GM12872 (cell line): ENCODE results near the gene DCLK2.

Experiments used
- TF ChIP-seq, protein P1 (sequence below): IDR thresholded peaks from 3 replicates; pipeline ENCODE4 v1.5.1; 2011; ENCODE audit warnings: low read depth, mild to moderate bottlenecking, low read length, moderate library complexity; ENCODE audit not compliant: insufficient read depth

DCLK2 gene

DNA sequence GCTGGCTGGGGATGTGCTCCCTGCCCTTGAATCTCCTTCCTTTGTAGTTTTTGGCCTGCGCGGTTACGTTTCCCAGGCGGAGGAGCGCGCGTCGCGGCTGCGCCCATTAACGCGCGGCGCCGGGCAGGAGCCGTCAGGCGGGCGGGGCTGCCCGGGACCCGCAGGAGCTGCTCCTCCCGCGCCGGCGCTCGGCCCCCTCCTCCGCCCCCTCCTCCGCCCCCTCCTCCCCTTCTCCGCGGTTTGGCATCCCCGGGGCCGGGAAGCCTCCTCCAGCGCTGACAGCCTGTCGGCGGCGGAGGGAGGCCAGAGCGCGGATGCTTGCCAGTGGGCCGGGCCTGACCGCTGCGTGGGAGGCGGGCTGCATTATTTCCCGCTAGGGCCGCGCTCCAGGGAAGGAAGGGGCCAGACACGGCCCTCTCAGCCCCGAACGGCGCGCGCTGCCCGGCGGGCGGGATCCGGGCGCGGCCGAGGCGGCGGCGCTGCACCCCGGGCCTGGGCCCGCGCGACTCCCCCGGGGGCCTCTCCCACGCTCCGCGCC is at the start of gene DCLK2:
Gene DCLK2, plus strand, starts transcription at position 405 of the 538 bp plus-strand sequence. CDS start 583 bp downstream, outside the sequence.
- TF ChIP-seq, protein P1, sequence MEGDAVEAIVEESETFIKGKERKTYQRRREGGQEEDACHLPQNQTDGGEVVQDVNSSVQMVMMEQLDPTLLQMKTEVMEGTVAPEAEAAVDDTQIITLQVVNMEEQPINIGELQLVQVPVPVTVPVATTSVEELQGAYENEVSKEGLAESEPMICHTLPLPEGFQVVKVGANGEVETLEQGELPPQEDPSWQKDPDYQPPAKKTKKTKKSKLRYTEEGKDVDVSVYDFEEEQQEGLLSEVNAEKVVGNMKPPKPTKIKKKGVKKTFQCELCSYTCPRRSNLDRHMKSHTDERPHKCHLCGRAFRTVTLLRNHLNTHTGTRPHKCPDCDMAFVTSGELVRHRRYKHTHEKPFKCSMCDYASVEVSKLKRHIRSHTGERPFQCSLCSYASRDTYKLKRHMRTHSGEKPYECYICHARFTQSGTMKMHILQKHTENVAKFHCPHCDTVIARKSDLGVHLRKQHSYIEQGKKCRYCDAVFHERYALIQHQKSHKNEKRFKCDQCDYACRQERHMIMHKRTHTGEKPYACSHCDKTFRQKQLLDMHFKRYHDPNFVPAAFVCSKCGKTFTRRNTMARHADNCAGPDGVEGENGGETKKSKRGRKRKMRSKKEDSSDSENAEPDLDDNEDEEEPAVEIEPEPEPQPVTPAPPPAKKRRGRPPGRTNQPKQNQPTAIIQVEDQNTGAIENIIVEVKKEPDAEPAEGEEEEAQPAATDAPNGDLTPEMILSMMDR, result no peak

DNA sequence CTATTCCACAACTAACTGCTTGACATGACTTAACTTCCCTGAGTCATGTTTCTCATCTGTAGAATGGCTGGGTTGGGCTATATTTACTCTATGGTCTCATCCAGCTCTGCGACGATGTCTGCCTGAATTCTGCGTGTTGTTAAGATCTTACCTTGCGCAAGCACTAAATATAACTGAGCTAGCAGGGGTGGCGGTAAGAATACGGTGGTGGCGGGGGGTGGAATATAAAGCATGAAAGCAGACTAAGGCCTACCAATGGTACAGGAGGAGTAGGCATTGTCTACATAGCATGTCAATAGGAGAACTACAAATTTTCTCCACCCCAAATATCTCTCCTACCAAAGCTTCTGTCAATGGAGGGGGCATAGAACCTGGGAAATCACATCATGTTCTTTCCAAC is 45.7 kb upstream of the DCLK2 start:
- TF ChIP-seq, protein P1, result no peak

DNA sequence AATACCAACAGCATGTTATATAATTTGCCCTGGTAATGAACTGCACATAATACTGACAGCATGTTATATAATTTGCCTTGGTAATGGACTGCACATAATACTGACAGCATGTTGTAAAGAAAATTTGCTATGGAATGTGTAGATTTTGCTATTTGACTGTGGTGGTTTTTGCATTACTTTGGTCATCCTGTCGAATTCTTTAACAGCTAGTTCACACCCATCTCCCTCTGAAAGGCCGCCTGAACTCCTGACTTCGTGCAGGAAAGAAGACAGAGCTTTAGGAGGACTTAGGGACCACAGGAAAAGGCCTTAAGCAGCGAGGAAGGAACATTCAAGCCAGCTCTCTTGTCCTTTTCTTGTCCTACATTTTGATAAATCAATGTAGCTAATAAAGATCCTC is 45.2 kb upstream of the DCLK2 start:
- TF ChIP-seq, protein P1, result no peak

DNA sequence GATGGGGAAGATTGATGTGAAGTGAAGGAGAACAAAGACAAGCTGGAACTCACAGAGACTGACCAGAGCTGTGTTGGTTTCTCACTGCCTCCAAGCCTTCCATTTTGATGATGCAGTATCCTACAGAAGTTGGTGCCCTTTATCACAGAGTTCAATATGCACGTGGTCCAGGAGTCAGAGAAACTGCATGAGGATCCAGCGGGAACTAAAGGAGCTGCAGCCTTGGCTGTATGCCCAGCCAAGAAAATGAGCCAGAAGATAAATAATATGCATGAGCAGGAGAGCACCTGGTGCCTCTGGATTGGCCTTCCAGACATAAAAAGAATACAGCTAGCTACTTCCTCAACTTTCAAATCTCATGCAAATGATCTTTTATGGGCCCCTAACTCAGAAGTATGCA is 44.3 kb upstream of the DCLK2 start:
- TF ChIP-seq, protein P1, result no peak

DNA sequence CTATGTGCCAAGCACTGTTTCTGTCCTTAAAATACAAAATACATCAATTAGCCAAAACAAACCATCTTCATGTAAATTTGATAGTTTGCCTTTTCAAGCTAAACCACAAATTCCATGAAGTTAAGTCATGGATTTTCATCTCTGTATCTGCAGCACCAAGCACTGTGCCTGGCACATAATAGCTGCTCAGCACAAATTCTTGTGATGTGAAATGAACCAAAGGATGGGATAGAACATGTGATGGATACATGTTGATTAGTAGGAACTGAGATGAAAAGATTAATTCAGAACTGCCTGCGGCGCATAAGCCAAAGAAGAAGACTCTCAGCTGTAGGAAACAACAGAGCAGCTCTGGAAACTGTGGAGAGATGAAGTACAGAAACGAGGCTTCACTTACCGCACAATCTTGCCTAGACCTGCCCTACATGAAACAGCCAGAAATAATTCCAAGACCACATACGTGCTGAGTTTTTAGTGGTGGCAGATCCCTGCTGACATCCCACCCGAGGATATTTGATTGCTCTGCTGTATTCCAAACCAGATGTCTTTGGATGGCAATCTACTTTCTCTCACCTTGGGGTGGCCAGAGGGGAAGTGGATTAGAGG is 40.9 kb upstream of the DCLK2 start:
- TF ChIP-seq, protein P1, result no peak

DNA sequence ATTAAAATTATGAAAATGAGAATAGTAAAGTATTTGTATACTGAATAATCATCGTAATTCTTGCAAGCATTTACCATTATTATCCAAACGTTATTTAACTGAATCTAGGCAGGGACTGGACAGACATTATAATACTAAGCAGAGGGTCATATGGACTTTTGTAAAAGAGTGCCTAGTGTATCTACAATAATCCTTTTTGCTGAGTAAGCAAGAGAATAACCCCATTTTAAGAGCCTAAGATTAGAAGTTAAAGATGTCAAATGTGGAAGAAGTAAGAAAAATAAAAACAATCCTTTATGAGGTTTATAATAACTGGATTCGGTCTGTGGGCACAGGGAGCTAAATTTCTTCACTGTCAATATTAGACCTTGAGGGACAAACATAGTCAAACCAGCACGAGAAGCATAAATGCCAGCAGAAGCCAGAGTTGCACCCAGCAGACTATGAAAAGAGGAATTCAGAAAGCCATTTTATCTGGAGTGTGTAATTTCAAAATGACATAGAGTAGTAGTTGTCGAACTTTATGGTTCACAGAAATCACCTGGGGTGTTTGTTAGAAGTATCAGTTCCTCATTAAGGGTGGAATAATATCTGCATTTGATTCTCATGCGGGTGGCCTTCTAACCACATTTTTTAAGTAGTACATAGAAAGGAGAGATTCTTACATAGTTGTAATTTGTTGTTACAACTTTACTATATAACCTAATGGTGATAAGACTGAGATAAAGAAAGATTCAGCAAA is 39.7 kb upstream of the DCLK2 start:
- TF ChIP-seq, protein P1, result no peak

DNA sequence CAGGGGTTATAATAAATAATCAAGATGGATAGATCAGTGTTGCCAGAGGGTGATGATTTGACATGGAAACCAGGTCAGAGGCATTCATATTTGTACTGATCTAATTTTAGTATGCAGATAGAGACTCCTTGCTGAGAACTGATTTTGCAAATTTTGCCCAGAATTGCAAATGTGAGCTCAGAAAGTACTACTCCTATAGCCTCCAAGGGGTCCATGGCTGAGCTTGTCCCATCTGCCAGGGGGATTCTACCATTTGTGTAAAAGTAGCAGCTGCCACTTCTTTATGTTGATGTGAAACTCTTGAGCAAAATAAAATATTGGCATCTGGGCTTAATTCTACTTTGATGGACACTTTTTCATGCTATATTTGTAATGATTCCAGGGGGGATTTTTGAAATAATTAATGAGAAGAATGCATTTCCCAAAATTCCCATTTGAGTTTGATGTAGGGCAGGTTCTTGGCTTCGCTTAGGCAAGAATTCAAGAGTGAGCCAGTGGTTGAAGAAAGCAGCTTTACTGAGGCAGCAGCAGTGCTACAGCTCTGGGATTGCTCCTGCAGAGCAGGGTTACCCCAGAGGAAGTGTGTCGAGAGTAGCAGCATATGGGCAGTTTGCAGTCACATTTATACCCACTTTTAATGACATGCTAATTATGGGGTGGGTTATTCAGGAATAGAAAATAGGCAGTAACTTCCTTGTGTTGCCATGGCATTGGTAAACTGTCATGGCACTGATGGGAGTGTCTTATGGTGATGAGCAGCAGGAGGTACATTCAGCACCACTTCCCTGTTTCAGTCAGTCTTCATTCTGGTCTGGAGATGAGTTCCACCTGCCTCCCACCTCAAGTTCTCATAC is 38.7 kb upstream of the DCLK2 start:
- TF ChIP-seq, protein P1, result no peak
